NCI-H82 treated with DMSO at 0.1 percent for 48 hours (cell line): Measurements from ENCODE around the gene CDK11B.
"Not testable (repeated sequence)": the region's sequence is repeated elsewhere in the genome, so short reads cannot be mapped to it uniquely, and the experiment has no call there.

Experiments
- DNase-seq: peaks from one replicate; lab custom pipeline; 2025; ENCODE audit not compliant: unreplicated experiment; lab: John Stamatoyannopoulos, UW

Gene CDK11B

GRCh38 chr1:1658583-1659549 lies at the start of gene CDK11B:
TSS of gene CDK11B (minus strand) at chr1:1659004. CDS start at chr1:1657485, 1,519 bp downstream.
- DNase-seq, result peak; percentile 57

- DNase-seq, result not testable (repeated sequence)
Observed at GRCh38 chr1:1707897-1708296, 49.1 kb upstream of the CDK11B start.

GRCh38 chr1:1707241-1707640 lies 48.4 kb upstream of the CDK11B start:
- not testable (repeated sequence) for DNase-seq

- DNase-seq, result not testable (repeated sequence)
Observed at GRCh38 chr1:1705623-1706022, 46.8 kb upstream of the CDK11B start.

GRCh38 chr1:1704284-1704957 lies 45.6 kb upstream of the CDK11B start:
- DNase-seq, result not testable (repeated sequence)

- DNase-seq, result no peak
Observed at GRCh38 chr1:1703796-1704195, 45.0 kb upstream of the CDK11B start.

GRCh38 chr1:1702506-1702905 lies 43.7 kb upstream of the CDK11B start:
- not testable (repeated sequence) for DNase-seq

GRCh38 chr1:1700557-1700956 lies 41.8 kb upstream of the CDK11B start:
- DNase-seq, result not testable (repeated sequence)

GRCh38 chr1:1700067-1700466 lies 41.3 kb upstream of the CDK11B start:
- not testable (repeated sequence) for DNase-seq

- not testable (repeated sequence) for DNase-seq
Observed at GRCh38 chr1:1699061-1699460, 40.3 kb upstream of the CDK11B start.

- not testable (repeated sequence) for DNase-seq
Observed at GRCh38 chr1:1697358-1698183, 38.8 kb upstream of the CDK11B start.

GRCh38 chr1:1696431-1697357 lies 37.9 kb upstream of the CDK11B start:
- DNase-seq, result not testable (repeated sequence)

GRCh38 chr1:1692714-1693647 lies 34.2 kb upstream of the CDK11B start, which contains the start of gene SLC35E2B:
TSS of gene SLC35E2B (minus strand) at chr1:1692795. CDS start at chr1:1676699, 16,096 bp downstream.
- DNase-seq, result peak; percentile 2

- DNase-seq, result not testable (repeated sequence)
Observed at GRCh38 chr1:1692324-1692713, 33.5 kb upstream of the CDK11B start.

GRCh38 chr1:1691443-1691842 lies 32.6 kb upstream of the CDK11B start:
- DNase-seq, result not testable (repeated sequence)

- not testable (repeated sequence) for DNase-seq
Observed at GRCh38 chr1:1689526-1689925, 30.7 kb upstream of the CDK11B start.

- no peak for DNase-seq
Observed at GRCh38 chr1:1687846-1688245, 29.0 kb upstream of the CDK11B start.

- no peak for DNase-seq
Observed at GRCh38 chr1:1684031-1684681, 25.4 kb upstream of the CDK11B start.
